ENCODE measurements around the gene KDM6A. TPM values are rescaled to one million over a fixed set of nuclear protein-coding genes. Genes with fewer than 3 reads are reported as not detected.

KDM6A gene
- total RNA-seq, 1 experiment from 2014 or later: 42.8 TPM

DNA sequence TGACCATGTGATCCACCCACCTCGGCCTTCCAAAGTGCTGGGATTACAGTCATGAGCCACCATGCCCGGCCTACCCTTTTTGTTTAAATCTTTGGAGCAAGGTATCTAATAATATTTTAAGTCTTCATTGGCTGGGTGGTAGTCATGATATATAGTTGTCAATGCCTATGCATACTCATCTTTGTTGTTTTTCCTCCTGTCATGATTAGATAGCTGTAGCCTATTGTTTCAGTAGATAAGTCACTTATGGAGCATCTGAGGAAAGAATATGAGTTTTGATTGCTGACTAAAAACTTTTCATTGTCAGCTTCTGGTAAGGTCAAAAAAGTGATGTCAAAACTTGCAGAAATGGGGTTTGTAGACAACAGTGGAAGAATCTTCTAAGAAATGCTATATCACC lies 119.8 kb downstream of the KDM6A start:
- no peak overlapping the region for H4K5ac ChIP-seq (ENCODE audit: insufficient read length, low read depth, low read length)
- no peak for TF ChIP-seq CTCF (conservative IDR thresholded peaks at IDR 0.05)
- H2BK20ac ChIP-seq (ENCODE audit: low read depth, low read length, poor library complexity, severe bottlenecking): no peak overlapping the region
- H3T11ph ChIP-seq (ENCODE audit: low read length): no peak overlapping the region
- H3K4me2 ChIP-seq (ENCODE audit: insufficient read depth, insufficient read length, low read length): no peak overlapping the region
- H4K20me1 ChIP-seq (ENCODE audit: control insufficient read depth, insufficient read depth, insufficient read length): no peaks in the 10 kb centered on the region
- no peak for DNase-seq
- no peak overlapping the region for H4K8ac ChIP-seq (replicated peaks; ENCODE audit: insufficient read length, low read depth, low read length)
- H4K91ac ChIP-seq (ENCODE audit: insufficient read length, low read depth, low read length): no peak overlapping the region
- no peak overlapping the region for H2BK12ac ChIP-seq (ENCODE audit: insufficient read length, low read depth, low read length)
- Mint-ChIP-seq H3K27ac (no peak overlapping the region), H3K27me3 (ENCODE audit: low read depth) (no peaks in the 10 kb centered on the region), H3K4me1 (peaks cover 15 to 27% of the 10 kb centered on the region in 2 experiments), H3K4me3 (no peak overlapping the region), H3K36me3 (ENCODE audit: insufficient read depth in 1 of 3, low read depth in 3 of 3) (peaks cover 33 to 40% (median 39%) of the 10 kb centered on the region in 3 experiments; a peak in 6 of 7 replicates), H3K9me3 (peaks cover 68 to 78% of the 10 kb centered on the region in 2 experiments)
- H2BK15ac ChIP-seq (ENCODE audit: low read depth, low read length): no peak overlapping the region
- H3K27me3 ChIP-seq (ENCODE audit: insufficient read depth, low read length): no peaks in the 10 kb centered on the region
- H3K23me2 ChIP-seq (ENCODE audit: insufficient read length, low read depth, low read length, poor library complexity, severe bottlenecking): no peaks in the 10 kb centered on the region
- no peak overlapping the region for H3K9ac ChIP-seq (ENCODE audit: extremely low read depth, insufficient read length, low read length)
- H3K18ac ChIP-seq (ENCODE audit: insufficient read length, low read depth, low read length): no peak overlapping the region
- H3K9me3 ChIP-seq (ENCODE audit: control insufficient read depth, low read depth, low read length): peaks cover 18% of the 10 kb centered on the region
- no peak overlapping the region for H2BK5ac ChIP-seq (ENCODE audit: insufficient read length, low read length)
- no peak overlapping the region for H3K27ac ChIP-seq (ENCODE audit: insufficient read length, low read depth, low read length)
- no peak overlapping the region for H2AFZ ChIP-seq (ENCODE audit: low read length)
- peaks cover 16% of the 10 kb centered on the region; the same call in 1 of the 2 replicates for H3K79me2 ChIP-seq (ENCODE audit: insufficient read depth, low read length)
- no peaks in the 10 kb centered on the region for H3K79me1 ChIP-seq (ENCODE audit: insufficient read depth, low read depth, low read length, poor library complexity, severe bottlenecking)
- H2BK120ac ChIP-seq (ENCODE audit: low read depth, low read length, poor library complexity, severe bottlenecking): no peak overlapping the region
- no peak overlapping the region for H3K4ac ChIP-seq (ENCODE audit: low read depth, low read length)
- H3K14ac ChIP-seq (ENCODE audit: insufficient read depth, low read length): no peak overlapping the region
- no peak overlapping the region for H3K23ac ChIP-seq (ENCODE audit: insufficient read length, low read depth, low read length)
- no CpG with 5 or more reads among the region's 2 CpGs for WGBS (ENCODE audit: extremely low coverage, insufficient read length, low lambda C conversion rate)
- H3K4me1 ChIP-seq (ENCODE audit: insufficient read depth, low read length): no peaks in the 10 kb centered on the region
- no peak overlapping the region for H2AK5ac ChIP-seq (ENCODE audit: insufficient read length, low read length)
- no peak overlapping the region for H3K56ac ChIP-seq (ENCODE audit: insufficient read length, low read depth, low read length)
